Chondrocyte (in vitro differentiated cells): ENCODE results near the gene HOXC5. TPM values are rescaled to one million over a fixed set of nuclear protein-coding genes. Genes with fewer than 3 reads are reported as not detected.
"Not testable (repeated sequence)": the region's sequence is repeated elsewhere in the genome, so short reads cannot be mapped to it uniquely, and the experiment has no call there.

Source experiments
- DNase-seq: peaks from one replicate; pipeline ENCODE4 v3.0.0; 2021; ENCODE audit warnings: mixed read lengths, low spot score
- H3K27ac Mint-ChIP-seq: one replicate; pipeline ENCODE4 v1.8.0; 2021; ENCODE audit warnings: mild to moderate bottlenecking, moderate library complexity, mixed read lengths; ENCODE audit not compliant: unreplicated experiment
- H3K27me3 Mint-ChIP-seq: 2 replicates; pipeline ENCODE4 v1.8.0; 2021; ENCODE audit warnings: low read depth, mixed read lengths
- H3K36me3 Mint-ChIP-seq: 2 replicates; pipeline ENCODE4 v1.8.0; 2021; ENCODE audit warnings: low read depth, mixed read lengths
- H3K4me1 Mint-ChIP-seq: 2 replicates; pipeline ENCODE4 v1.8.0; 2021; ENCODE audit warnings: low read depth, mild to moderate bottlenecking, mixed read lengths
- H3K4me3 Mint-ChIP-seq: one replicate; pipeline ENCODE4 v1.8.0; 2021; ENCODE audit warnings: mild to moderate bottlenecking, moderate library complexity, mixed read lengths; ENCODE audit not compliant: unreplicated experiment
- H3K9me3 Mint-ChIP-seq: 2 replicates; pipeline ENCODE4 v1.8.0; 2021; ENCODE audit warnings: low read depth, mixed read lengths
- CTCF ChIP-seq: fragments of 200-600 bp; sonication (generic); IDR thresholded peaks from 2 replicates; pipeline ENCODE4 v1.5.0; 2021; ENCODE audit warnings: antibody characterized with exemption, mild to moderate bottlenecking, moderate library complexity
- microRNA-seq: library from miRNA; unstranded; fragments of <30 nt; microRNA quantifications from one replicate; pipeline ENCODE4 v1.2.0, GENCODE V29; 2020; ENCODE audit warnings: borderline number of aligned reads
- total RNA-seq: library from RNA; stranded (reverse); gene quantifications from 3 replicates; pipeline ENCODE4 v1.2.1, GENCODE V29; 2021

Gene HOXC5
- total RNA-seq, 1 donor from 2014 or later = not detected

GRCh38 chr12:54081053-54081514, 48.2 kb downstream of the HOXC5 start:
- H3K27ac Mint-ChIP-seq = not testable (repeated sequence)

GRCh38 chr12:54081581-54082396, 48.9 kb downstream of the HOXC5 start:
- H3K36me3 Mint-ChIP-seq, H3K4me3 Mint-ChIP-seq, H3K9me3 Mint-ChIP-seq, H3K27ac Mint-ChIP-seq, DNase-seq, H3K4me1 Mint-ChIP-seq: not testable (repeated sequence)
- peaks cover 83% of the 10 kb centered on the region for H3K27me3 Mint-ChIP-seq

More at GRCh38 chr12:54081053-54081514, 48.2 kb downstream of the HOXC5 start:
- DNase-seq, H3K9me3 Mint-ChIP-seq, H3K4me1 Mint-ChIP-seq, H3K36me3 Mint-ChIP-seq, H3K4me3 Mint-ChIP-seq: not testable (repeated sequence)
- H3K27me3 Mint-ChIP-seq = peaks cover 81% of the 10 kb centered on the region

- H3K27ac Mint-ChIP-seq = no peak overlapping the region
- H3K36me3 Mint-ChIP-seq = peaks cover 2% of the 10 kb centered on the region
- TF ChIP-seq CTCF = no peak
- DNase-seq = no peak
- peaks cover 5% of the 10 kb centered on the region for H3K4me1 Mint-ChIP-seq
- H3K27me3 Mint-ChIP-seq = peaks cover 77% of the 10 kb centered on the region
- H3K9me3 Mint-ChIP-seq = no peaks in the 10 kb centered on the region
- H3K4me3 Mint-ChIP-seq = no peak overlapping the region
Measured at GRCh38 chr12:54082397-54082892, 49.6 kb downstream of the HOXC5 start.

Small RNA genes within 50 kb of the gene (microRNA-seq; reads per million reads assigned to microRNA genes)
- gene MIR196A2 = 2.8 reads per million
- 6.1 reads per million, percentile 7 among the genes with 10 or more reads in this experiment for gene MIR615

Other genes starting within 250 kb of the HOXC5 start
- gene HOXC13, start 94.2 kb upstream of the HOXC5 start, total RNA-seq = not detected in 3 replicates
- not detected in 3 replicates for gene HOXC12, start 78.1 kb upstream of the HOXC5 start, total RNA-seq
- gene HOXC11, start 59.9 kb upstream of the HOXC5 start, total RNA-seq = not detected in 3 replicates
- gene HOTAIR, start 58.1 kb upstream of the HOXC5 start, total RNA-seq = not detected in 3 replicates
- gene HOXC10, start 47.9 kb upstream of the HOXC5 start, total RNA-seq = not detected in 3 replicates
- not detected in 3 replicates for gene HOXC9, start 32.9 kb upstream of the HOXC5 start, total RNA-seq
- not detected in 3 replicates for gene HOXC8, start 24.1 kb upstream of the HOXC5 start, total RNA-seq
- gene HOXC6, start 4.6 kb upstream of the HOXC5 start, total RNA-seq = not detected in 3 replicates
- not detected in 3 replicates for gene HOXC4, start 20.8 kb downstream of the HOXC5 start, total RNA-seq
- 21.1 to 28.7 TPM (median 23.6 TPM) in 3 replicates for gene SMUG1, start 155.9 kb downstream of the HOXC5 start, total RNA-seq
- gene CBX5, start 247.1 kb downstream of the HOXC5 start, total RNA-seq = 79.4 to 141 TPM (median 81.8 TPM) in 3 replicates
- 485 to 774 TPM (median 502 TPM) in 3 replicates for gene HNRNPA1, start 247.7 kb downstream of the HOXC5 start, total RNA-seq